KOPT-K1 (cell line): ENCODE measurements around the gene IYD.

Experiments used
- H3K27ac ChIP-seq: fragments of 200-600 bp; sonication (generic); 2 replicates; pipeline ENCODE4 v1.5.1; 2016; ENCODE audit warnings: antibody characterized with exemption, mild to moderate bottlenecking, low read depth, low read length; ENCODE audit not compliant: poor library complexity, severe bottlenecking
- H3K36me3 ChIP-seq: fragments of 200-600 bp; sonication (generic); 2 replicates; pipeline ENCODE4 v1.5.1; 2017; ENCODE audit warnings: antibody characterized with exemption, mild to moderate bottlenecking, low read length, moderate library complexity; ENCODE audit not compliant: insufficient read depth
- H3K9me3 ChIP-seq: fragments of 200-600 bp; sonication (generic); 2 replicates; pipeline ENCODE4 v1.5.1; 2017; ENCODE audit warnings: antibody characterized with exemption, low read length, mild to moderate bottlenecking; ENCODE audit not compliant: insufficient read depth, poor library complexity, severe bottlenecking

IYD gene

DNA sequence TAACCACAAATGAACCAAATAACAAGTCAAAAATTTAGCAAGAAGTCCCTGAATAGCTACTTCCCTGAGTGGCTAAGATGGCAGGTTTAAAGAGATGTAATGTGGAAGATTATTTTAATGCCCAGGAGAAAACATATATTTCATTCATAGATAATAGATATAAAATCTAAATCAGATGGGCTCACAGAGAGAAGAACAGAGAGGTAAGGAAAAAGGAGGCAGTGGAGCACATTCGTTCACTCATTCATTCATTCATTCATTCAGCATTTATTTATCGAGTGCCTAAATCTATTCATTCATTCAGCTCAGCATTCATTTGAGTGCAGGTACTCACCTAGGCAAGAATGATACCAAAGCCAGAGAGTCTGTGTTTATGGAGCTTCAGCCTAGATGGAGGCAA lies 32.1 kb upstream of the IYD start:
- Histone ChIP-seq H3K36me3 (no peaks in the 10 kb centered on the region), H3K27ac (no peak overlapping the region), H3K9me3 (no peaks in the 10 kb centered on the region)

DNA sequence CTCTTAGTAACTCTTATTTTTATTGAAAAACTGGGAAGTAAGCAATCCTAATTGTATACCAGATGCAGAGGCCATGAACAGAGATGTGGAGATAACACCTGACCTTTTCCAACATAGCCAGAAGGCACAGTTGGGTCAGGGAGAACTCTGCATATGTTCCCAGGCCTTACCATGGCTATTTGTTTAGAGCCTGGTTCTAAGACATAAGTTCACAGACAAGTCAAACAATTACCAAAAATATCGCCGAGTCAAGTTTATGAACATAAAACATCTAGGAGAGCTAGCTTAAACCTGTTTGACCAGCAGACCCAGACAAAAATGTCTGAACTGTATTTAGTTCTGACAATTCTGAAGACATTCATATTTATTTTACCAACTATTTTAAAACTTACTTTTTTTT lies 26.7 kb upstream of the IYD start:
- Histone ChIP-seq H3K9me3 (no peaks in the 10 kb centered on the region), H3K27ac (no peak overlapping the region), H3K36me3 (no peaks in the 10 kb centered on the region)

DNA sequence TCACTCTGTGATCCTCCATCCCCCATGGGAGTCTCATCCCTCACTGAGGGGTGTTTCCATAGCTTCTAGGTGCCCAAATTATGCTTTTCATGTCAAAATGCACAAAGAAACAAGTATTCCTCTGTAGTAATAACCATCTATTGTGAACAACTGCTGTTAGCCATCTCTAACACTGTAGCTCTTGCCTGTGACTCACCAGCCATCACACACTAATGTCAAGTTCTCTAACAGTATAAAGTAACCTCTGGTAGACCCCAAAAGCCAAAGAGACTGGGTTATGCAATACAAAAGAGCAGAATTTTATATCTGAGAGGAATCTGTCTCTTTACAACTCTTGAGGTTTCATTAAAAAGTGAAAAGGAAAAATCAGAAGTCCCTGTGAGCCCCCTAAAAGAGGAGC lies 25.4 kb upstream of the IYD start:
- Histone ChIP-seq H3K36me3 (no peaks in the 10 kb centered on the region), H3K27ac (no peak overlapping the region), H3K9me3 (no peaks in the 10 kb centered on the region)

DNA sequence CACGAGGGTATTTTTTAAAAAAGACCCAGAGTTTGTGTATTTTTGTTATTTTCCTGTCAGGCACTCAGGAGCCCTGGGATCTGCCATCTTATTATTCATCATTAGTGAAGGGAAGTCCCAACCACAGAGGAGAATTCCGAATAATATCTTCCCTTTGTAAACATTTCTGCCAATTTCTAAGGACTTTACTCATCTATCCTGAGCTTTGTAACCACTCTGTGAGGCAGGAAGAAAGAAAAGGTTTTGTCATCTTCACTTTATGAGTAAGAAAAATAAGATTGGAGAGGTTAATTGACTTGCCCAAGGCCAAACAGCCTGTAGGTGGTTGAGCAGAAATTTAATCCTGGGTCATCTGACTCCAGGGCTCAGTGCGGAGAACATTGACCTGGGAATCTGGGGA lies 23.0 kb upstream of the IYD start:
- no peaks in the 10 kb centered on the region for H3K9me3 ChIP-seq
- no peak overlapping the region for H3K27ac ChIP-seq
- H3K36me3 ChIP-seq, result no peaks in the 10 kb centered on the region

DNA sequence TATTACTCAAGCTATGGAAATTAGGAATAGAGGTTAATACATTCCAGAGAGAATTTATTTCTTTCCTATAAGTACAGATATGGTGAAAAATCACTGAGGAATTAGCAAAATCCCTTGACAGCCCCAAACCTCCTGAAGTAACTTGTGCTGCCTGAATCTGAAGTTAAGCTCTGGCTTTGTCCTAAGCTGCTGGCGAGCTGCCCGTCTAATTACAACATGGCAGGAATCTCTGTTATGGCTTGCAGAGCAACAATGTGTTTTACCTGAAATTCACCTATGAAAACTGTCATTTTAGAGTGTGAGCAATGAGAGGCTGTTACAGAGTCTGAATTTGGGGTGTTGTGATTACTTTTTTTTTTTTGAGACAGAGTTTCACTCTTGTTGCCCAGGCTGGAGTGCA lies 22.5 kb upstream of the IYD start:
- no peaks in the 10 kb centered on the region for H3K36me3 ChIP-seq
- no peaks in the 10 kb centered on the region for H3K9me3 ChIP-seq
- H3K27ac ChIP-seq, result no peak overlapping the region

DNA sequence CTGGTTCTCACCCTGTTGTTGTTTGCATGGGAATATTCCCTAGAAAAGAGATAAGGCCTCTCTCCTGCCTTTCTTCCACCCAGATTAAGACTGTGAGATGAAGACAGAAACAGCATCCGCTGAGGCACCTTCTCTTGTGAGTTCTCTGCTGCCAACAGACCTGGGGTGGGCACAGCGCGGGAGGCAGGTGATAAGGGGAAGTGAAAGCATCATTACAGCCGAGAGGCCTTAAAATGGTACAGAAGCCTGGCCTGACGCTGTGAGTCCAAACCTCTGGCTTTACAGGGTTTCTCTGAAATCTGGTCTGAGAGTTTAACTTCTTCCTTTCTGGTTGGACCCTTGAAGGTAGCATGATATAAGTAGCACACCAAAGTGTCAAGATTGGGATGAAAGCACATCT lies 21.0 kb upstream of the IYD start:
- H3K36me3 ChIP-seq, result no peaks in the 10 kb centered on the region
- H3K9me3 ChIP-seq, result no peaks in the 10 kb centered on the region
- no peak overlapping the region for H3K27ac ChIP-seq

DNA sequence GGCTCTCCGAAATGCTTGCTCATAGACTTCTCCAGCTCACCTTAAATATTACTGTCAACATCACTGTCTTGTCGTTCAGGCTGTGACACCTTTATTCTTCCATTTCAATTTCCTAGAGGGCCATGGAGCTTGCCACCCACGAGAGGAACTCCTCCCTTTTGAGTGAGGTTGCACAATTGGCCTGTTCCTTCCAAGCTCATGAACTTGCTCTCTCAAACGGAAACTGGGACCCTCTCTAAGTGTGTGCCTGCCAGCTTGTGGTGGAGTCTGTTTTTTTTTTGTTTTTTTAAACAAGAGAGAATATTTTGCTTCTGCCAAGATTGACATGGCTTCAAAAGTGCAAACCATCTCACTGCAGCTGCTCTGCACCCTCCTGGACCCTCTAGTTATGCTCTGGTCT lies 19.3 kb upstream of the IYD start:
- no peaks in the 10 kb centered on the region for H3K36me3 ChIP-seq
- H3K9me3 ChIP-seq, result no peaks in the 10 kb centered on the region
- no peak overlapping the region for H3K27ac ChIP-seq

DNA sequence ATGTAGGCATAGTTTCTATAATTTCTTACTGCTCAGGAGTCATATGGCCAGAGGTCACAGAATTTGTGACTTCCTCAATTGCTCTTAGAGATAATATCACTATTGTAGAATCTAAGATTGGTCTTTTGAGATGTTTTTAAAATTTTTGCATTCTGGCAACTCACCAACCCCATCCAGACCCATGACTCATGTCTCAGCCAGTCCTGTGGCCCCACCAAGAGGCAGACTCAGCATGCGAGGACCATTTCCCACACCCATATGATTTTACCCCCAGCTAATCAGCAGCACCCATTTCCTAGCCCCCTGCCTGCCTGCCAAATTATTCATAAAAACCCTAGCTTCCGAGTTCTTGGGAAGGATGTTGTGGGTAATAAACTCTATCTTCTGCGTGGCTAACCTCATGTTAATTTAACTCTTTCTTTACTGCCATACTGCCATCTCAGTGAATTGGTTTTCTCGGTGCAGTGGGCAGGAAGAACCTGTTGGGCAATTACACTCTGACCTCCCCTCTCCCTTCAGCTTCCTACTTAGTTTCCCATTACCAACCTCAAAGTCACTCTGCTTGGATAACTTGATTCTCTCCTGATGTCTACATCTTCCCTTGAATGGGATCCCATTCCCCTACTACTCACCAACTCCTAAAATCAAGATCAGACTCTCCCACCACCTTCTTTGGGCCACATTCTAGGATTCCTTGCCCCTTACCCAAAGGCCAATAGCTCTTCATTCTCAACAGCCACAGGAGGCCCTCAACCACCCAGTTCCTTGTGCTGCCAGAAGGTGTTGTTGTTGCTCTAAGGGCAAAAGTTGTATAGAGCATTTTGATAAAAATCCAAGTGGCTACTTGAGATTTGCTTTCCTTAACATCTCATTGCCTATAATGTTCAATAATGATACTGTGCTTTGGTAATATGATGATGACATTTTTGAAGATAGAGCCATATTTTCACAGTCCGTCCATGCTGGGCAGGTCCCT lies 16.2 kb upstream of the IYD start:
- Histone ChIP-seq H3K27ac (no peak overlapping the region), H3K9me3 (no peaks in the 10 kb centered on the region), H3K36me3 (no peaks in the 10 kb centered on the region)

DNA sequence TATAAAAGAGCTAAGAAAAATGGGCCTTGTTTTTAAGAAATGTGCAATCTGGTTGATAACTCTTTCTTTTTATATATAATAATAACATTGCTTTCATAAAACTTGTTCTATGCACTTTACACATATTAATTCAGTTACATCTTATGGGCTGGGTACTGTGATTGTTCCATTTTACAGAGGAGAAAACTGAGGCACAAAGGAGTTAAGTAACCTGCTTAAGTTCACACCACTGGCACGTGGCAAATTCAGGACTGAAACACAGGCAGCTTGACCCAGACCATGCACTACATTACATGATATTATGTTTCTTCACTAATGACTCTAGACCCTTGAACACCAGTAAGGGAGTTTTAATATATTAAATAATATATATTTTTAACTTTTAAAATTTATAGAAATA lies 15.4 kb upstream of the IYD start:
- H3K9me3 ChIP-seq, result no peaks in the 10 kb centered on the region
- H3K27ac ChIP-seq, result no peak overlapping the region
- no peaks in the 10 kb centered on the region for H3K36me3 ChIP-seq

DNA sequence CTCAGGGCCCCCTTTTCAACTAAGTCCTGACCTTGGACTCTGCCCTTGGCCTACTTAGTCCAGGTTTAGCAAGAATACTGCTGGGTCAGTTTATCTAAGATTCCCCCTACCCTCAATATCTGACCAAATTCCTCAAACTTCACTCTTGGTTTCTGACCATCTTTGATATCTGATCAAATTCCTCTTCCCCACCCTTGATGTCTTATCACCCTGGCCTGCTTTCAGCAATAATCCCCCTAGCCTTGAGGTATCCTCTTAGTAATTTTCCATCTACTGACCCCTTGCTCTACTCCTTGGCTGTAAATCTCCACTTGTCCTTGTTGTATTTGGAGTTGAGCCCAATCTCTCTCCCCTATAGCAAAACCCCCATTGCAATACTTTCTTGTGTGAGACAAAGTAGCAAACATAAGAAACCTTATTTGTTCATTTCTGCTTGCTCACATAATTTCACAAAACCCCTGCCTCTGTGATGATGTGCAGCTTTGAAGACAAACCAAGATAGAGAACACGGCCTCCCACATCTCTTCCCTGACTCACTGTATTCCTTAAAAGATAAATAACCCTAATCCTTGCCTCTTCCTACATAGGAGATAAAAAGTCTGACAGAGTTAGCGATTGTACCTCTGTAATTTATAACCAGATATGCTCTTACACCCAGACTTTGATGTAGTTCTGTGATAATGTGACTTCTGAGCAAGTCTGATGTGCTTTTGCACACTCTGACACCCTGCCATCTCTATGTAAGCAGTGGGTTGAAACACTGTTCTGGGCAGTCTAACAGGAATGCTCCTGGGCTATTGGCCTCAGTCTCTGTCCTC lies 13.8 kb upstream of the IYD start:
- Histone ChIP-seq H3K36me3 (no peaks in the 10 kb centered on the region), H3K9me3 (no peaks in the 10 kb centered on the region), H3K27ac (no peak overlapping the region)

DNA sequence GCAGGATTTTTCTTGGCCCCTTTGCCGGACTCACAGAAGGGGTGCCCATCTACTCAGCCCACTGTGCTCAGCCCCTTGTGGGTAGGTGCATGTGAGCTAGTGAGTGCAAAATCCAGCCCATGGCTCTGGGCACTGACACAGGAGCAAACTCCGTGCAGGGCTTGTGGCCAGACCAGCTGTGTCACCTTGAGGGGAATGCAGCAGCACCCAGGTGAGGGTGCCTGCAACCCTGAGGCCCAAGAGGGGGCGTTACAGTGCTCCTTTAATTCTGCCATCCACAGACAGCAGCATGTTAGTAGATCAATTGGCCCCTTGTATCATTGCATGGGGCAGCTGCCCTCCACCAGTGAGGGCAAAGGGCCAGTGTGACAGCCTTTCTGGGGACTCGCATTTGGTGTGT lies 12.9 kb upstream of the IYD start:
- Histone ChIP-seq H3K27ac (no peak overlapping the region), H3K9me3 (no peaks in the 10 kb centered on the region), H3K36me3 (no peaks in the 10 kb centered on the region)

DNA sequence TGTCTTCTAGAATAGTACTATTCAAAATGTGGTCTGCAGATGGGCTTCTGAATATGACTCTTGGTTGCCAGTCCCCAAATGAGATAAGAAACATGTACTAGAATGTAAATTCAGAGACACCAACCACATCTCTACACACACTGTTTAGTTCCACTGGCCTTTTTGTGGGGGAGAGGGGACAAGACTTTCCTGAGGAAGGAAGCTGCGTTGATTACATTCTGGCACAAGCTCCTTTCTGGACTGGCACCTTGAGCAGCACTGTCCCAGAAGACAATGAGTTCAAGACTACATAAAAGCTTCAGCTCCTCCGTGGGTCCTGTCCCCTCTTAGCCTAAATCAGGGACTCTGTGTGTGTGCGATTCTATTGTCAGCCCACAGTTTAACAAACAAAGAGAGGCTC lies 6.9 kb upstream of the IYD start:
- Histone ChIP-seq H3K27ac (no peak overlapping the region), H3K36me3 (no peaks in the 10 kb centered on the region), H3K9me3 (no peaks in the 10 kb centered on the region)

DNA sequence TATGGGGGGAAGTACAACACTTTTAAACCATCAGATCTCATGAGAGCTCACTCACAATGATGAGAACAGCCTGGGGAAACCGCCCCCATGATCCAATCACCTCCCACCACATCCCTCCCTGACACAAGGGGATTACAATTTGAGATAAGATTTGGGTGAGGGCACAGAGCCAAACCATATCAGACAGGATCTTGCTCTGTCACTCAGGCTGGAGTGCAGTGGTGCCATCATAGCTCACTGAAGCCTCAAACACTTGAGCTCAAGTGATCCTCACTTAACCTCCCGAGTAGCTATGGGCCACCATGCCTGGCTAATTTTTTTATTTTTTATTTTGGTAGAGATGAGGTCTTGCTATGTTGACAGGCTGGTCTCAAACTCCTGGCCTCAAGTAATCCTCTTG lies 5.1 kb upstream of the IYD start:
- Histone ChIP-seq H3K9me3 (no peaks in the 10 kb centered on the region), H3K36me3 (no peaks in the 10 kb centered on the region), H3K27ac (no peak overlapping the region)

DNA sequence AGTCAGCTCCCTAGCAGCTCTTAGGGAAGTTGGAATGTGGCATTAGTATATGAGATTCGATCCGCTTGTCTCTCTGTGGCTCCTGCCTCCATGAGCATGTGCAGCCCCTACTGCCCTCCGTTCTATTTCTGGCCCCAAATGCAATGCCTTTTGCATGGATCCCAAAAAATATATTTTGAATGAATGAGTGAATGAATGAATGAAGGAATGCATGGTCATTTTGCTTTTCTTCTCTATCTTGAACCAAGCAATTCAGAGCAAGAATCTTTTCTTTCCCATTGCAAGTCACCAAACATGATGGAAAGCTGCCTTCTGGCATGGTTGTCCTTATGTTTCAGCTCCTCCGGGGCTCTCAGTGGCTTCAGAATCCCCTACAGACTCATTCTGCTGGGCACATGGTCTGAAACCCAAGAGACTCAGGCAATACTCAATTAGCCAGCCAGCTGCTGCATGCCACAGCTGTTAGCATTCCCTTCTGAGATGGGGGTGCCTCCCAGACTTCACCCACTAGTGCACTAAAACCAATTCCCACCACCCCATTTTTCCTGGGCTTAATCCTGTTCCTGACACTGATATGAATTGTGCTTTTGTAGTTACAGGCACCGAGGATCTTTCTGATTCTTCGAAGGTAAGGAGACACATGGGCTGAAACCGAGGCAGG lies 2.6 kb upstream of the IYD start:
- H3K36me3 ChIP-seq, result no peaks in the 10 kb centered on the region
- no peak overlapping the region for H3K27ac ChIP-seq

DNA sequence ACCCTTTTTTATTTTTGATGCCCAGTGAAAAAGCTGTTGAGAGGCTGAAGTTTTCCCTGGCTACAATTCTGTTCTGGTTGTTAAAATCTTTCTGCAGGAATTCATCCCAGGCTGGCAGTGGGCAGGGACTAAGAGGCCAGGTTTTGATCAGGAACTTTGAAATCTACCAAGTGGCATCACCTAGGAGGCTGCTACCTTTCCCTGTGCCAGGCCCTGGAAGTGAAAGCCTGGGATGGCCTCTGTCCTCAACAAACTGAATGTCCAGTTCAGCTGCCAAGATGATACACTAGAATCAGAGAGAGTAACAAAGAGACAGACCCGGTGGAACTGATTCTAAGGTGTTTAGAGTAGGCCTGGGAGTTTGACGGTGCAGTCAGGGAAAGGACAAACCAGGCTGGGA lies 596 bp downstream of the IYD start:
- H3K27ac ChIP-seq, result no peak overlapping the region

More for the DNA sequence above, 2.6 kb upstream of the IYD start:
- no peaks in the 10 kb centered on the region for H3K9me3 ChIP-seq

More for the DNA sequence above, 596 bp downstream of the IYD start:
- Histone ChIP-seq H3K9me3 (no peaks in the 10 kb centered on the region), H3K36me3 (no peaks in the 10 kb centered on the region)
